Measurements from ENCODE around the gene NFE2L3.
"Not testable (repeated sequence)": the region's sequence is repeated elsewhere in the genome, so short reads cannot be mapped to it uniquely, and the experiment has no call there.

NFE2L3 gene

DNA sequence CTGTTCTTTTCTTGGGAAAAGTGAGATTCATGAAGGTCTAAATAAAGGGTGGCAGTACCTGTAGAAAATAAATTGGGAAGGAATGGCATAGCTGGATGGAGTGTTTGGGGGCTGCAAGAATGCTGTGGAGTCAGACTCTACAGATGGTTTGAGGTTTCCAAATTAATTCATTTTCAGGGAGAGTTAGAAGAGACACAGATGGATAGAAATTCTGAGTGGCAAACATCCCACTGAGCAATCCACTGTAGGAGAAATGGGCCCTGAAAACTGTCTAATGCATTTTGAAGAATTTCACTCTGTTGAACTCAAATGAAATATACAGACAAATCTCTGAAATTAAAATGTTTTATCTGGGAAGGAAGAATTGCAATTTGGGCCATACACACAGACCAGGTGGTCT, 16.9 kb upstream of the NFE2L3 start:
- Histone ChIP-seq H3K27me3 (ENCODE audit: control insufficient read depth, insufficient read depth, low read length) (peaks cover 2% of the 10 kb centered on the region), H3K4me1 (ENCODE audit: control insufficient read depth, insufficient read depth, low read length) (no peaks in the 10 kb centered on the region), H3K9me3 (ENCODE audit: control insufficient read depth, insufficient read depth, low read length) (no peaks in the 10 kb centered on the region), H3K9ac (ENCODE audit: low read depth, low read length) (no peak overlapping the region), H3K36me3 (ENCODE audit: control insufficient read depth, insufficient read depth, low read length) (no peaks in the 10 kb centered on the region), H3K4me3 (ENCODE audit: low read depth, low read length) (no peak overlapping the region)

DNA sequence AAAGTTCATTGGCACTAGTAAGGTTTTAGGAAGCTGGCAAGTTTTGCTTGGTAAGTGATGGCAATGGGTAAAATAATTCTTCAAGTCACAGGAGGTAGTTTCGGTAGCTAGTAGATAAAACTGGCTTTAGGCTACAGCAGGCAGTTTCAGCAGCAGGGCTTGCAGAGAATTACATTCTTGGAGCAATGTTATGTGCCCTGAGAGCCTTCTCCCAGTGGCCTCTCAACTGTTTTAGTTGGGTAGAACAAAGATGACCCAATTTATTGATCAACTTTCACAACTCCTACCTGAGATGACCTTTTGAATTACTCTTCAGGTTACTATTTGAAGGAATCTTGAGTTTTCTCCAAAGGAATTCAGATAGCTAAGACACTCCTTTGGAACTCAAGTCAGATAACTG, 16.4 kb upstream of the NFE2L3 start:
- H3K4me1 ChIP-seq (ENCODE audit: control insufficient read depth, insufficient read depth, low read length) = no peaks in the 10 kb centered on the region
- no peak overlapping the region for H3K9ac ChIP-seq (ENCODE audit: low read depth, low read length)
- H3K9me3 ChIP-seq (ENCODE audit: control insufficient read depth, insufficient read depth, low read length) = no peaks in the 10 kb centered on the region
- no peaks in the 10 kb centered on the region for H3K36me3 ChIP-seq (ENCODE audit: control insufficient read depth, insufficient read depth, low read length)
- H3K4me3 ChIP-seq (ENCODE audit: low read depth, low read length) = no peak overlapping the region
- peaks cover 2% of the 10 kb centered on the region for H3K27me3 ChIP-seq (ENCODE audit: control insufficient read depth, insufficient read depth, low read length)

DNA sequence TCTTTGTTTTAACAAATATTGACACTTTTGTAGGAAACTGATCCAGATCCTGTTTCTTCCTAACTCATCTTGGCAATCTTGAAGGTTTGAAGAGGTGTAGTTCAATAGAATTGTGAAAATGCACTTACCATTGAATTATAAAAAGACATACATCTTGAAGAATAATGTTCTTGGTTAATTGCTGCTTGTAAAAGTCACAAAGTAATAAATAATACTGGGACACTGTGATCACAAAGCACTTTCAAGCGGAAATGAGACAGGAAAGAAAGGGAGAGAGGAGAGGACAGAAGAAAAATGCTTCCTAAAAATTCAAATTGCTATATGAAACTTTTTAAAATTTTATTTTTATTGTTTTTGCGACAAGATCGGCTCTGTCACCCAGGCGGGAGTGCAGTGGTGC, 15.2 kb upstream of the NFE2L3 start:
- Histone ChIP-seq H3K36me3 (ENCODE audit: control insufficient read depth, insufficient read depth, low read length) (no peaks in the 10 kb centered on the region), H3K9ac (ENCODE audit: low read depth, low read length) (no peak overlapping the region), H3K27me3 (ENCODE audit: control insufficient read depth, insufficient read depth, low read length) (peaks cover 2% of the 10 kb centered on the region), H3K9me3 (ENCODE audit: control insufficient read depth, insufficient read depth, low read length) (no peaks in the 10 kb centered on the region), H3K4me1 (ENCODE audit: control insufficient read depth, insufficient read depth, low read length) (no peaks in the 10 kb centered on the region), H3K4me3 (ENCODE audit: low read depth, low read length) (no peak overlapping the region)

DNA sequence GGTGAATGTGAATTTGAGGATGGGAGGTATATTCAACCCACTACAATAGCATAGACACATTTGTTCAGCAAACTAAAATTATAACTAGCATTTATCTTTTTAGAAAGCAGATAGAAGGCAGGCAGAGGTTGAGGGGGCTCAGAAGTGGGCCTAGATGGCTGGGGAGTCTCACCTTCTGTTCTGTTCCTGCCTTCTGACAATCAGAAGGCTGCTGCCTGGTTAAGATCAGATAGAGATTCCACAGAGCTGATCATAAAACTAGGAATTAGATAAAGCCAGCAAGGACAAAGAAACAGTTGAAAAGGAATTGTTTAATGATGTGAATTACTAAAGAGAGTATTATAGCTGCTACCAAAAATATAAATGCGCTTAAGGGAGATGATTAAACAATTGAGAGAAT, 11.6 kb upstream of the NFE2L3 start:
- Histone ChIP-seq H3K4me1 (ENCODE audit: control insufficient read depth, insufficient read depth, low read length) (no peaks in the 10 kb centered on the region), H3K27me3 (ENCODE audit: control insufficient read depth, insufficient read depth, low read length) (no peaks in the 10 kb centered on the region), H3K9me3 (ENCODE audit: control insufficient read depth, insufficient read depth, low read length) (no peaks in the 10 kb centered on the region), H3K9ac (ENCODE audit: low read depth, low read length) (no peak overlapping the region), H3K4me3 (ENCODE audit: low read depth, low read length) (no peak overlapping the region), H3K36me3 (ENCODE audit: control insufficient read depth, insufficient read depth, low read length) (no peaks in the 10 kb centered on the region)

DNA sequence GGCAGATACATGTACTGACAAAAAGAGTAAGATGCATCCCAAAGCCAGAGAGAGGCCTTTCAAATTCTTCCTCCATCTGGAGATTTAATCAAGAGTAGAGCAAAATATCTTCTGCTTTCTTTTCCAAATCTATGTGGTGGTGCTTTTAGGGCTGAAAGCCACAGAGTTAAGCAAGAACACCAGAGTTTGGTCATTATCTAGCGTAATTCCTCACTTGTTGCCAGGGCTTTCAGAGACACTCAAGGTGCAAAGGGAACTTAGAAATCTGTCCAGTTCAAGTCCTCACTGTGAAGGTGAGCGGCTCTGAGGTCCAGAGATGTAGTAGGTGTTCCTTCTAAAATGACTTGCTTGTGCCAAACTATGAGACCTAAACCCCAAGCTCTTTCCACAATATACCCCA, 10.9 kb upstream of the NFE2L3 start:
- Histone ChIP-seq H3K4me3 (ENCODE audit: low read depth, low read length) (no peak overlapping the region), H3K36me3 (ENCODE audit: control insufficient read depth, insufficient read depth, low read length) (no peaks in the 10 kb centered on the region), H3K27me3 (ENCODE audit: control insufficient read depth, insufficient read depth, low read length) (no peaks in the 10 kb centered on the region), H3K9ac (ENCODE audit: low read depth, low read length) (no peak overlapping the region), H3K4me1 (ENCODE audit: control insufficient read depth, insufficient read depth, low read length) (no peaks in the 10 kb centered on the region), H3K9me3 (ENCODE audit: control insufficient read depth, insufficient read depth, low read length) (no peaks in the 10 kb centered on the region)

DNA sequence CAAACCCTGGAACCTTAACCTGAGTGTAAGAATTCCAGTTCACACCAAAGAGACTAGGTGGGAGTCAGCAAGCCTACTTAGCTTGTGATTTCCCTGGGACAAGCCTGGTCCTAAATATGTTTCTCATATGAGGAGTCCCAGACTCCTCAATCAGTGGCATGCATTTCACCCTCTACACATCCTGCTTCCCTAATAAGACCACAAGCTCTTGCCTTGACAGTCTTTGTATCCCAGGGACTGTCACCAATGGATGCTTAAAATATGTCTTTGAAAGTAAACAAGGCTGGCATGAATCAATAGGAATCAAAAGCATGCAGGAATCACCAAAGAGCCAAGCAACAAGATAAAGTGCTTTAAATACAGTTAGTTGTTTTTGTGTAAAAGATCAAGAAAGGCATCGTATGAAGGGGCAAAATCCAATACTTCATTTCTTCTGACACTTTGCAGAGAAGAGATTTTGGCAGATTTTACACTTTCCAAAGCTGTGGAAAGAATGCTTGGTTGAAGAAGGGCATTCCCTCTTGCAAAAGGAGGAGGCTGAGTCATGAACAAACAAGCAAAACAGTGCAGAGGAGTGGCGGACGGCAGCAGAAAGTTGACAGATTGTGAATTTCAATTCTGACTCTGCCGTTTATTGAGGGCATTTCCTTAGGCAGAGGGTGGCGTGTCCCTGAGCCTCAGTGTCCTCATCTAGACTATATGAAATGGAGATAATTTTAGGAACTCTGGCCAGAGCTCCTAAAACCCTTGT, 8.5 kb upstream of the NFE2L3 start:
- H3K9me3 ChIP-seq (ENCODE audit: control insufficient read depth, insufficient read depth, low read length) = peaks cover 5% of the 10 kb centered on the region
- H3K4me3 ChIP-seq (ENCODE audit: low read depth, low read length) = no peak overlapping the region
- no peaks in the 10 kb centered on the region for H3K4me1 ChIP-seq (ENCODE audit: control insufficient read depth, insufficient read depth, low read length)
- H3K27me3 ChIP-seq (ENCODE audit: control insufficient read depth, insufficient read depth, low read length) = no peaks in the 10 kb centered on the region
- H3K9ac ChIP-seq (ENCODE audit: low read depth, low read length) = no peak overlapping the region
- H3K36me3 ChIP-seq (ENCODE audit: control insufficient read depth, insufficient read depth, low read length) = no peaks in the 10 kb centered on the region

DNA sequence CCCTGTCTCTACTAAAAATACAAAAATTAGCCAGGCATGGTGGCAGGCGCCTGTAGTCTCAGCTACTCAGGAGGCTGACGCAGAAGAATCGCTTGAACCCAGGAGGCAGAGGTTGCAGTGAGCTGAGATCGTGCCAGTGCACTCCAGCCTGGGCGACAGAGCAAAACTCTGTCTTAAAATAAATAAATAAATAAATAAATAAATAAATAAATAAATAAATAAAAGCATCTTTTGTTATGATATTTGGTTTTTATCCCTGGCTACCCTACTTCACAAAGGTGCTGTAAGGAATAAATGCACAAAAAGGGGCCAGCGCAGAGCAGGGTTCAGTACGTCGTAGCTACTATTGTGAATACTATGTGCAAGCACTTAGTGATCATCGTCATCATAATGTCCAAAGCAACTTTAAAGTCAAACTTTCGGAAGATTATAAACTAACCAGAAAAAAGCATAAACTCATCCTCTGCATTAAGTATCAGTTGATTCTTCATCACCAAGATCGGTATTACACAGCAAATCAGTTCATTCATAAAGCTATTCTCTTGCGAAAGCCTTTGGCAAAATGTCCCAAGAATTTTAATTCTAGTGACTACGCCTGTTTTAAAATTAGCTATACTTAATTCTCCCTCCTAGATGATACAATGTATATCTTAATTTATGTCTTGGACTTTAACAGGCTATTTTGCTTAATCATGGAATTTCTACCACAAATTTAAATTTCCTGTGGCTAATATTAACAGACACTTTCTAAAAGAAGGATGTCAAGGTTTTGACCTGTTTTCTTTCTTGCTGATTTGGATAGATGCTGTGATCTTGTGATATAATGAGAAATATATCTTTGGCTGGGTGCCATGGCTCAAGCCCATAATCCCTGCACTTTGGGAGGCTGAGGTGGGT, 7.6 kb upstream of the NFE2L3 start:
- Histone ChIP-seq H3K4me1 (ENCODE audit: control insufficient read depth, insufficient read depth, low read length) (no peaks in the 10 kb centered on the region), H3K27me3 (ENCODE audit: control insufficient read depth, insufficient read depth, low read length) (no peaks in the 10 kb centered on the region), H3K9me3 (ENCODE audit: control insufficient read depth, insufficient read depth, low read length) (peaks cover 5% of the 10 kb centered on the region), H3K36me3 (ENCODE audit: control insufficient read depth, insufficient read depth, low read length) (no peaks in the 10 kb centered on the region), H3K4me3 (ENCODE audit: low read depth, low read length) (no peak overlapping the region), H3K9ac (ENCODE audit: low read depth, low read length) (no peak overlapping the region)

DNA sequence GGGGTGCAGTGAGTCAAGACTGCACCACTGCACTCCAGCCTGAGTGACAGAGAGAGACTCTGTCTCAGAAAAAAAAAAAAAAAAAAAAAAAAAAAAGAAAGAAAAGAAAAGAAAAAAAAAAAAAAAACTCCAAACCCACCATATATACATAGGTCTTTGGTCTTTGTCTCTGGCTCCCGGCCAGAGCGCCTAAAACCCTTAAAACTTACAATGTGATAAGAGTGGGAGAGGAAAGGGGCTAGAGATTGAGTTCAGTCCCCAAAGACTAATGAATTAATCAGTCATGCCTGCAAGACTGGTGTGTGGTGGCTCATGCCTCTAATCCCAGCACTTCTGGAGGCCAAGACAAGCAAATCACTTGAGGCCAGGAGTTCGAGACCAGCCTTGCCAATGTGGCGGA, 6.8 kb upstream of the NFE2L3 start:
- H3K27me3 ChIP-seq (ENCODE audit: control insufficient read depth, insufficient read depth, low read length) = no peaks in the 10 kb centered on the region
- H3K4me1 ChIP-seq (ENCODE audit: control insufficient read depth, insufficient read depth, low read length) = no peaks in the 10 kb centered on the region
- peaks cover 5% of the 10 kb centered on the region for H3K9me3 ChIP-seq (ENCODE audit: control insufficient read depth, insufficient read depth, low read length)
- H3K4me3 ChIP-seq (ENCODE audit: low read depth, low read length) = no peak overlapping the region
- no peak overlapping the region for H3K9ac ChIP-seq (ENCODE audit: low read depth, low read length)
- no peaks in the 10 kb centered on the region for H3K36me3 ChIP-seq (ENCODE audit: control insufficient read depth, insufficient read depth, low read length)

DNA sequence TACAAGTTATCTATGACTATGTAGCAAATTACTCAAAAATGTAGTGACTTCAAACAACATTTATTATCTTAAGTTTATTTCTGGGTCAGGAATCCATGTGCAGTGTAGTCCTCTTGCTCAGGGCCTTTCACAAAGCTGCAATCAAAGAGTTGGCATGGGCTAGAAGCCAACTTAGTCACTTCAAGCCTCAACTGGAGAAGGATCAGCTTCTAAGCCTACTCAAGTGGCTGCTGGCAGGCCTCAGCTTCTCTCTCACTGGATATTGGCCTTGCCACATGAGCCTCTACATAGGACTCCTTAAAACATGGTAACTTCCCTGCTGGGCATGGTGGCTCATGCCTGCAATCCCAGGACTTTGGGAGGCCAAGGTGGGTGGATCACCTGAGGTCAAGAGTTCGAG, 5.0 kb upstream of the NFE2L3 start:
- no peaks in the 10 kb centered on the region for H3K36me3 ChIP-seq (ENCODE audit: control insufficient read depth, insufficient read depth, low read length)
- no peaks in the 10 kb centered on the region for H3K4me1 ChIP-seq (ENCODE audit: control insufficient read depth, insufficient read depth, low read length)
- H3K27me3 ChIP-seq (ENCODE audit: control insufficient read depth, insufficient read depth, low read length) = no peaks in the 10 kb centered on the region
- no peak overlapping the region for H3K9ac ChIP-seq (ENCODE audit: low read depth, low read length)
- peaks cover 5% of the 10 kb centered on the region for H3K9me3 ChIP-seq (ENCODE audit: control insufficient read depth, insufficient read depth, low read length)
- no peak overlapping the region for H3K4me3 ChIP-seq (ENCODE audit: low read depth, low read length)

DNA sequence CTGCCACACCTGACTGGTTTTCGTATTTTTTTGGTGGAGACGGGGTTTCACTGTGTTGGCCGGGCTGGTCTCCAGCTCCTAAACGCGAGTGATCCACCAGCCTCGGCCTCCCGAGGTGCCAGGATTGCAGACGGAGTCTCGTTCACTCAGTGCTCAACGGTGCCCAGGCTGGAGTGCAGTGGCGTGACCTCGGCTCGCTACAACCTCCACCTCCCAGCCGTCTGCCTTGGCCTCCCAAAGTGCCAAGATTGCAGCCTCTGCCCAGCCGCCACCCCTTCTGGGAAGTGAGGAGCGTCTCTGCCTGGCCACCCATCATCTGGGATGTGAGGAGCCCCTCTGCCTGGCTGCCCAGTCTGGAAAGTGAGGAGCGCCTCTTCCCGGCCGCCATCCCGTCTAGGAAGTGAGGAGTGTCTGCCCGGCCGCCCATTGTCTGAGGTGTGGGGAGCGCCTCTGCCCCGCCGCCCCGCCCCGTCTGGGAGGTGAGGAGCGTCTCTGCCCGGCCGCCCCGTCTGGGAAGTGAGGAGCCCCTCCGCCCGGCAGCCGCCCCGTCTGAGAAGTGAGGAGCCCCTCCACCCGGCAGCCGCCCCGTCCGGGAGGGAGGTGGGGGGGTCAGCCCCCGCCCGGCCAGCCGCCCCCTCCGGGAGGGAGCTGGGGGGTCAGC, 4.2 kb upstream of the NFE2L3 start:
- not testable (repeated sequence) for H3K4me3 ChIP-seq (ENCODE audit: low read depth, low read length); H3K36me3 ChIP-seq (ENCODE audit: control insufficient read depth, insufficient read depth, low read length); H3K9me3 ChIP-seq (ENCODE audit: control insufficient read depth, insufficient read depth, low read length); H3K4me1 ChIP-seq (ENCODE audit: control insufficient read depth, insufficient read depth, low read length); H3K27me3 ChIP-seq (ENCODE audit: control insufficient read depth, insufficient read depth, low read length); H3K9ac ChIP-seq (ENCODE audit: low read depth, low read length)

DNA sequence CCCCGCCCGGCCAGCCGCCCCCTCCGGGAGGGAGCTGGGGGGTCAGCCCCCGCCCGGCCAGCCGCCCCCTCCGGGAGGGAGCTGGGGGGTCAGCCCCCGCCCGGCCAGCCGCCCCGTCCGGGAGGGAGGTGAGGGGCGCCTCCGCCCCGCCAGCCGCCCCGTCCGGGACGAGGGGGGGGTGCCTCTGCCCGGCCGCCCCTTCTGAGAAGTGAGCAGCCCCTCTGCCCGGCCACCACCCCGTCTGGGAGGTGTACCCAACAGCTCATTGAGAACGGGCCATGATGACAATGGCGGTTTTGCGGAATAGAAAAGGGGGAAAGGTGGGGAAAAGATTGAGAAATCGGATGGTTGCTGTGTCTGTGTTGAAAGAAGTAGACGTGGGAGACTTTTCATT, 3.7 kb upstream of the NFE2L3 start:
- not testable (repeated sequence) for H3K9ac ChIP-seq (ENCODE audit: low read depth, low read length); H3K4me3 ChIP-seq (ENCODE audit: low read depth, low read length); H3K4me1 ChIP-seq (ENCODE audit: control insufficient read depth, insufficient read depth, low read length); H3K36me3 ChIP-seq (ENCODE audit: control insufficient read depth, insufficient read depth, low read length); H3K9me3 ChIP-seq (ENCODE audit: control insufficient read depth, insufficient read depth, low read length); H3K27me3 ChIP-seq (ENCODE audit: control insufficient read depth, insufficient read depth, low read length)

All from iPS-15b (cell line).